Astrocyte (in vitro differentiated cells and primary cell): ENCODE measurements around the gene NDEL1.

Source experiments
- EZH2 ChIP-seq: IDR thresholded peaks from 2 replicates; pipeline ENCODE4 v1.6.1; 2012; ENCODE audit warnings: mild to moderate bottlenecking, low read length, inconsistent platforms; ENCODE audit not compliant: insufficient read depth
- TF ChIP-seq, protein P1 (sequence below): IDR thresholded peaks from 2 replicates; pipeline ENCODE4 v1.5.1; 2011; ENCODE audit warnings: low read depth, mild to moderate bottlenecking, inconsistent platforms, low read length, moderate library complexity; ENCODE audit not compliant: insufficient read depth

- TF ChIP-seq, protein P1, sequence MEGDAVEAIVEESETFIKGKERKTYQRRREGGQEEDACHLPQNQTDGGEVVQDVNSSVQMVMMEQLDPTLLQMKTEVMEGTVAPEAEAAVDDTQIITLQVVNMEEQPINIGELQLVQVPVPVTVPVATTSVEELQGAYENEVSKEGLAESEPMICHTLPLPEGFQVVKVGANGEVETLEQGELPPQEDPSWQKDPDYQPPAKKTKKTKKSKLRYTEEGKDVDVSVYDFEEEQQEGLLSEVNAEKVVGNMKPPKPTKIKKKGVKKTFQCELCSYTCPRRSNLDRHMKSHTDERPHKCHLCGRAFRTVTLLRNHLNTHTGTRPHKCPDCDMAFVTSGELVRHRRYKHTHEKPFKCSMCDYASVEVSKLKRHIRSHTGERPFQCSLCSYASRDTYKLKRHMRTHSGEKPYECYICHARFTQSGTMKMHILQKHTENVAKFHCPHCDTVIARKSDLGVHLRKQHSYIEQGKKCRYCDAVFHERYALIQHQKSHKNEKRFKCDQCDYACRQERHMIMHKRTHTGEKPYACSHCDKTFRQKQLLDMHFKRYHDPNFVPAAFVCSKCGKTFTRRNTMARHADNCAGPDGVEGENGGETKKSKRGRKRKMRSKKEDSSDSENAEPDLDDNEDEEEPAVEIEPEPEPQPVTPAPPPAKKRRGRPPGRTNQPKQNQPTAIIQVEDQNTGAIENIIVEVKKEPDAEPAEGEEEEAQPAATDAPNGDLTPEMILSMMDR: no peak
- TF ChIP-seq EZH2: no peak
Observed at GRCh38 chr17:8413328-8413727, 22.4 kb upstream of the NDEL1 start.
